CD4-positive, alpha-beta T cell treated with Interleukin-17A for 1 hour (primary cell): ENCODE measurements around the gene XRCC5.

Source experiments
- DNase-seq: peaks from one replicate; pipeline ENCODE4 v3.0.0-alpha.2; 2020

The XRCC5 gene

GRCh38 chr2:216160786-216161185 is 51.6 kb downstream of the XRCC5 start:
- no peak for DNase-seq

DNA sequence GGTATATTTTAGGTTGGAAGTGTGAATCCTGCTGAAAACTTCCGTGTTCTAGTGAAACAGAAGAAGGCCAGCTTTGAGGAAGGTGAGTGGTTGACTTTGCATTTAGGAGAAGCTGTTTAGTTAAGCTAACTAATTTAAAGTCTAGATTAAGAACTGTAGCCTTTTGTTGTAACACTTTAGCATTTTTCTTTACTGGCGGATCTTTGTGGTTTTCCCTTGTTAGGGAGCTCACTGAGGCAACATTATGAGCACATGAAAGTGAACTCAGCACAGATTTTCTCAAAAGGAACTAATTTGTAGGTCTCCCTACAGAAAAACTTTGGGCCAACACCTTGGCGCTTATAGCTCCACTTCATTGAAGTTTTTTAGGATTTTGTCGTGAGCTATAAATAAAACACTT is 52.8 kb downstream of the XRCC5 start:
- no peak for DNase-seq

DNA sequence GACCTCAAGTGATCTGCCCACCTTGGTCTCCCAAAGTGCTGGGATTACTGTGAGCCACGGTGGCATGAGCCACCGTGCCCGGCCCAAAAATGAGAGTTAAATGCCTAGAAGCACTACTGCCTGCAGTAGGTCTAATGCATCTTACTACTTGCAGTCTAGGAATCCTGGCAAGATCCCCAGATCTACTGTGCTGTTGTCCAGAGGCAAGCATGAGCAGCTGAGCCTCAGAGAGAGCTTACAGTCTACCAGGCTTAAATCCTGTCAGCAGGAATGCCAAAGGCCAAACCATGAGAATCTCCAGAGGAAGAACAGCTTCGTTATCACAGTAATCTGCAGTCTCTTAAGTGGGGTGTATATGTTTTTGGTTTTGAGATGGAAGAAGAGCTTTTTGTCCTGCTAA is 54.4 kb downstream of the XRCC5 start:
- DNase-seq, result no peak

DNA sequence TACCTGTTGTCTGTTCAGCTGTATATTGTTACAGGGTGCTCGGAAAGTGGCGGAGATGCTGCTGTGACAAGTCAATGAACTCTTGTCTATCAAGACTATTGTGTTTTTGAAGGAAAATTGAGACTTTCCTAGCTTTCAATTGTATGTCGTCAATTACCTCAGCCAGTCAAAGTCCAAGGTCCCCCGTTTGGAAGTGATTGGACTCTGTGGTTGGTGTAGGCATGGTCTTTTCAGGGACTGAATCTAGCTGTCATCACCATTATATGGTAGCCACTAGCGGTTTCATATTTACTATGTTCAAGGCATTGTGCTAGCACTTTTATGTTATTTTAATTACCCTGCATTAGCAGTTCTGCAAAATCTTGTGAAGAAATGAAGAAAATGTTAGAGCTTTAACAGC is 54.9 kb downstream of the XRCC5 start:
- DNase-seq, result no peak

- no peak for DNase-seq
Observed at GRCh38 chr2:216164576-216164975, 55.4 kb downstream of the XRCC5 start.

- DNase-seq, result no peak
Observed at GRCh38 chr2:216165711-216166110, 56.6 kb downstream of the XRCC5 start.

DNA sequence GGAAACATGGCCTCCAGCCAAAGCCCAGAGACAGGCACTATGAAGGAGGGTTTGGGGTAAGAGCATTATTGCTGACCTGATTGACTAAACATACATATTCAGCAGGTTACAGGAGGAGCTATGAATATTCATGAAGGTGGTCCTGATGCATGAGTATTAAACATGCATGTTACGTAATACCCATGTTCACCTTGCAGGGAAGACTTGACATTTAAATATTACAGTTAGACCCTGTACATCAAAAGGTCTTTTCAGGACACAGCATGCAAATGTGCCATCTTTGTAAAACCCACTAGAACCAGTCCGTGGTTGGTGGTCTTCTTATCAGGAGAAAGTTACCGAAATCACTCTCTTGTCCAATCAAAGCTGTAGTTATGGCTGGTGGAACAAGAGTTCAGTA is 59.9 kb downstream of the XRCC5 start:
- no peak for DNase-seq

GRCh38 chr2:216170076-216170763 is 61.1 kb downstream of the XRCC5 start:
- DNase-seq, result no peak

GRCh38 chr2:216171011-216171410 is 61.9 kb downstream of the XRCC5 start:
- no peak for DNase-seq

DNA sequence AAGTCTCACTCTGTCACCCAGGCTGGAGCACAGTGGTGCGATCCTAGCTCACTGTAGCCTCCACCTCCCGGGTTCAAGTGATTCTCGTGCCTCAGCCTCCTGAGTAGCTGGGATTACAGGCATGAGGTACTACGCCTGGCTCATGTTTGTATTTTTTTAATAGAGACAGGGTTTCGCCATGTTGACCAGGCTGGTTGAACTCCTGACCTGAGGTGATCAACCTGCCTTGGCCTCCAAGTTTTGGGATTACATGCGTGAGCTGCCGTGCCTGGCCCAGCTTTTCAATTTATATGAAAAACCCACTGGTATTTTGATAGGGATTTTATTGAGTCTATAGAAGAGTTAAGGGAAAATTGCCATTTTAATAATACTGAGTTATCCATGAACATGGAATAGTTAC is 63.3 kb downstream of the XRCC5 start:
- no peak for DNase-seq

DNA sequence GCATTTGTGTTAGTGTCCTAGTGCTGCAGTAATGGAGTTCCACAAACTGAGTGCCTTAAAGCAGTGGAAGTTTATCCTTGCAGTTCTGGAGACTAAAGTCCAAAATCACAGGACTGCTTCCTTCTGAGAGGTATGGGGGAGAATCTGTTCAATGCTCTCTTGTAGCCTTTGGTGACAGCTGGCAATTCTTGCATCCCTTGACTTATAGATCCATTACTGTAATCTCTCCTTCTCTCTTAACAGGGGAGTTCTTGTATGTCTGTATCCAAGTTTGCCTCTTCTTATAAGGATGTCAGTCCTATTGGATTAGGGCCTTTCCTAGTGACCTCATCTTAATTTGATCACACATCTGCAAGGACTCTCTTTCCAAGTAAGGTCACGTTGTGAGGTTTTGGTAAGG is 69.9 kb downstream of the XRCC5 start:
- DNase-seq, result no peak

- DNase-seq, result no peak
Observed at GRCh38 chr2:216181351-216181750, 72.2 kb downstream of the XRCC5 start.

GRCh38 chr2:216181953-216182461 is 72.9 kb downstream of the XRCC5 start:
- no peak for DNase-seq

- DNase-seq, result no peak
Observed at GRCh38 chr2:216183462-216183861, 74.3 kb downstream of the XRCC5 start.

DNA sequence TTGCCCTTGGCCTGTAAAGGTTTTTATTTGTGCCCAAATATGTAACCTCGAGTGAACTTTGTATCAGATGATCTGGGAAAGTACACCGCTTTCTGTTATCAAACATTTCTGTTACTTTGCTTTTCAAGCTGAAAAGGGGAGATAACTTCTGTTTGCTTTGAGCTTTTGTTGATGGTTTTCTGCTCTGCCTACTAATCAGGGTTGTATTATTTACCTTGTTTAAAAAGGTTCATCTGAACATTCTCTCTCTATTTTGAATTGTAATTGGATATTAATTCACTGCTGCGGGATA is 79.4 kb downstream of the XRCC5 start:
- DNase-seq, result no peak

DNA sequence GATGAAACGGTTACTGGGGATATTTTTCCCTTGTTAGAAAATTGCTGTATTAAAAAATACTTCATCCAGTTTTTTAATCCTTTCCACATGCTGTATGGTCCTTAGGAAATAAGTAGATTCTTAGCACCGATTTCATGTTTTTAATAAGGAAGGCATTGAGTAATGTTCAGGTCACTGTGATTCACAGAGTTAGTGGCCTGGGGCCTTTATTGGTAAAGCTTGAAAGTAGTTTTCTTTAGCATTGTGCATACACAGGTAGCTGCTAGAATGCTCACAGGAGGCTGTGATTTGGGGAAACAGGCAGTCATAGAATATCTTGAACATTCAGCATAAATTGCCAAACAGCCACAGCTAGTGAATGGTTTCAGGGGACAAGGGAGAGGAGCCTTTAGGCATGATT is 79.8 kb downstream of the XRCC5 start:
- no peak for DNase-seq

GRCh38 chr2:216189410-216189809 is 80.3 kb downstream of the XRCC5 start:
- no peak for DNase-seq

- DNase-seq, result no peak
Observed at GRCh38 chr2:216192181-216192580, 83.0 kb downstream of the XRCC5 start.

DNA sequence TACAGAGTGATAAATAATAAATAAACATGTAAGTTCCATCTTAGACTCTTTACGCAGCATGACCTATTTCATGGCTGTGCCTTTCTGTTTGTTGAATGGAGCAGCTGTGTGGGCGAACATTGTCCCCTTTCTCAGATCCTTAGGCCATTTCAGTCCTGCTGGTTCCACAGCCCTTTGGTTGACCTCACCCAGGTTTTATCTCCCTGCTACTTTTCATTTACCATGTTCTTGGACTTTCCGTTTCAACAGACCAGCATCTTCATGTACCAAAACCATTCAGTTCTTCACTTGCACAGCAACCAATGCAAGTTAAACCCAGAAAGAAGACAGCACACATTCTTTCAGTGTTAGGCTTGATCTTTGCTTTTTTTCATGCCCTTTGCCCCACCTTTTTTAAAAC is 83.8 kb downstream of the XRCC5 start:
- DNase-seq, result no peak

DNA sequence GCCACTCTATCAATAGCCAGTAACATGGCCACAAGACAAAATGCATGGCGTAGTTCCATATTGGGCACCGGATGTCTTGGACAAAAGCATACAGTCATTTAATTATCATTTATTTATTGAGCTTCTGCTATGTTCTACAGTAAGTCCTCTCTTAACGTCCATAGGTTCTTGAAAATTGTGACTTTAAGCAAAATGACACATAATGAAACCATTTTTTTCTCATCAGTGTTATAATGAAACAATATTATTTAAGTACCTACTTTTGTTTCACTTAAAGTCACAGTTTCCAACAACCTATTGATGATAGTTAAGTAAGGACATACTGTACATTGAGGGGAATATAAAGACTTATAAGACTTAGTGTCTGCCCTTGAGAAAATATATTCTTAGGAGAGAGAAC is 84.9 kb downstream of the XRCC5 start:
- no peak for DNase-seq

- DNase-seq, result no peak
Observed at GRCh38 chr2:216194561-216194960, 85.4 kb downstream of the XRCC5 start.

DNA sequence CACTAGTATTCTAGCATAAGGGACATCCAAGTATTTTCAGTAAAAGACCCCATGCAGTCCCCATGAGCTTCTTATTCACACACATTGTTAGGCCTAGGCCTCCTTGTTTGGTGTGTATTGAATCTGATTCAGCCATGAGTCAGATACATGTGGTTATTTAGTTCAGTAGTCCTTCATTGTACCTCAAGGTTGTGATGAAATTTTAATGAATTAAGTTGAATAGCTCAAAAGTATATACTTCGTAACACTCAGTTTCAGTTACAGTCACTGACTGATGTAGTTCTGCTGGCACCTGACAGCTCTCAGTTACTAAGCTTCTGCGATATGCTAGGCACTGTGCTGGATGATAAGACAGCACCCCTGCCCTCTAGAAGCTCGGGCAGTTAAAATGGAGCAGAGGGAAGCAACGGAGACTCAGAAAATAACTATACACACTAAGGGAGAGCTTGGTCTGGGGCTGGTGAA is 86.4 kb downstream of the XRCC5 start:
- DNase-seq, result no peak

GRCh38 chr2:216201692-216202306 is 92.7 kb downstream of the XRCC5 start:
- no peak for DNase-seq

DNA sequence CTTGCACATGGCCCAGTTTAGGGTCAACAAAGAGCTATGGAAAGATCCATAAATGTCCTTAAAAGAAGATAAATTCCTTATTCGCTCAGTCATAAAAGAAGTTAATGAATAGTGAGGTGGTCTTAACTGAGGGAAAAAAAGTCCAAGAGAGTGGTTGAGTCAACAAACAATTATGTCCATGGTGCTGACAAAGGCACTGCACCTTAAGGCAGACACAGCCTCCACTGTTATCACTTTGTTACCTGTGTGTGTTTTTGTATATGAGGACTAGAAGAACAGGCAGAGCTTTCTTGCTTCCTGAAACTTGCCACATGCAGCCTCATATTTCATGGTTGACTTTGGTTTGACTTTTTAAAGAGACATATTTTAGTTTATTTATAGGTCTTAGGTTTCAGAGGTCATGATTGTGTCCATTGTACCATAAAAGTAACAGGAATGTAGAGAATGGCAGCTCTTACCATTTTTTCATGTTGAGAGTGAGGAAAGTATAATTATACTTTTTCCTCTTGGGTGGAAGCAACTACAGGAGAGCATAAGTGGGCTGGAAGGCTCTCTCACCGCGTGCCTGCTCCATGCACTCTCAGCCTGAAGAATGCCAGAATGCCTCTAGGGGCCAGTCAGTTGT is 93.6 kb downstream of the XRCC5 start:
- DNase-seq, result no peak

- no peak for DNase-seq
Observed at GRCh38 chr2:216205486-216205885, 96.3 kb downstream of the XRCC5 start.
